SU-DHL-6 (cell line): ENCODE data around the gene RUNX1.

Experiments used
- H2AFZ ChIP-seq: fragments of 200-600 bp; sonication (generic); 2 replicates; pipeline ENCODE4 v1.6.1; 2014; ENCODE audit warnings: low read depth, mild to moderate bottlenecking, moderate library complexity, mixed read lengths, antibody characterized with exemption, low read length; ENCODE audit not compliant: severe bottlenecking
- H3F3A ChIP-seq: fragments of 200-600 bp; shearing (Covaris generic); 2 replicates; pipeline ENCODE4 v1.6.0; 2016; ENCODE audit warnings: antibody characterized with exemption, mild to moderate bottlenecking; ENCODE audit not compliant: insufficient read depth
- H3K27ac ChIP-seq: fragments of 200-600 bp; sonication (generic); 2 replicates; pipeline ENCODE4 v1.5.1; 2016; ENCODE audit warnings: low read depth, mild to moderate bottlenecking, low read length, moderate library complexity, mixed read lengths
- H3K27me3 ChIP-seq: fragments of 200-600 bp; sonication (generic), shearing (Covaris generic); 2 replicates; pipeline ENCODE4 v1.6.0; 2014; ENCODE audit warnings: mild to moderate bottlenecking, low read length
- H3K36me3 ChIP-seq: fragments of 200-600 bp; sonication (generic); 2 replicates; pipeline ENCODE4 v1.6.1; 2014; ENCODE audit warnings: mild to moderate bottlenecking, low read length, mixed read lengths
- H3K4me2 ChIP-seq: fragments of 300-600, 200-600 bp; shearing (Covaris generic), sonication (generic); 2 replicates; pipeline ENCODE4 v1.6.0; 2014; ENCODE audit warnings: low read length, low read depth, mild to moderate bottlenecking; ENCODE audit not compliant: poor library complexity, severe bottlenecking
- H3K4me3 ChIP-seq: fragments of 200-600 bp; sonication (generic); 2 replicates; pipeline ENCODE4 v1.5.1; 2014; ENCODE audit warnings: antibody characterized with exemption, low read length, mild to moderate bottlenecking, mixed read lengths; ENCODE audit not compliant: insufficient read depth, poor library complexity, severe bottlenecking
- H3K79me2 ChIP-seq: fragments of 200-600 bp; sonication (generic); 2 replicates; pipeline ENCODE4 v1.6.1; 2014; ENCODE audit warnings: mild to moderate bottlenecking, low read length, moderate library complexity; ENCODE audit not compliant: insufficient read depth
- H3K9ac ChIP-seq: fragments of 200-600 bp; sonication (generic); 2 replicates; pipeline ENCODE4 v1.7.0; 2014; ENCODE audit warnings: mild to moderate bottlenecking, low read length
- H3K9me2 ChIP-seq: fragments of 200-600 bp; sonication (generic); replicated peaks from 2 replicates; pipeline ENCODE4 v1.6.1; 2014; ENCODE audit warnings: low read length; ENCODE audit not compliant: insufficient read depth
- H3K9me3 ChIP-seq: fragments of 200-600 bp; sonication (generic); 2 replicates; pipeline ENCODE4 v1.6.1; 2014; ENCODE audit warnings: low read length, mixed read lengths; ENCODE audit not compliant: insufficient read depth
- H4K20me1 ChIP-seq: fragments of 200-600 bp; sonication (generic); 2 replicates; pipeline ENCODE4 v1.6.1; 2014; ENCODE audit warnings: low read depth, mild to moderate bottlenecking, antibody characterized with exemption, low read length, moderate library complexity, mixed read lengths
- CTCF ChIP-seq: fragments of 200-600 bp; sonication (generic); IDR thresholded peaks from one replicate; pipeline ENCODE4 v1.5.1; 2017; ENCODE audit warnings: antibody characterized with exemption, mild to moderate bottlenecking, low read length, moderate library complexity; ENCODE audit not compliant: insufficient read depth, poor library complexity, severe bottlenecking
- EZH2phosphoT487 ChIP-seq: fragments of 200-600 bp; sonication (generic), shearing (Covaris generic); conservative IDR thresholded peaks from 2 replicates; pipeline ENCODE4 v1.6.1; 2018; ENCODE audit warnings: mild to moderate bottlenecking, antibody characterized with exemption, low read length, moderate library complexity, mixed read lengths

Gene RUNX1

GRCh38 chr21:34906401-34906800 is 142.7 kb downstream of the RUNX1 start:
- Histone ChIP-seq H4K20me1 (peaks cover 37% of the 10 kb centered on the region), H3F3A (no peaks in the 10 kb centered on the region), H3K9me3 (no peaks in the 10 kb centered on the region), H3K36me3 (no peaks in the 10 kb centered on the region), H3K9ac (no peak overlapping the region), H3K9me2 (no peaks in the 10 kb centered on the region), H2AFZ (no peak overlapping the region), H3K27ac (no peak overlapping the region), H3K27me3 (no peaks in the 10 kb centered on the region), H3K4me3 (no peak overlapping the region), H3K4me2 (no peak overlapping the region), H3K79me2 (peaks cover 28% of the 10 kb centered on the region)
- TF ChIP-seq EZH2phosphoT487 (no peak), CTCF (no peak)

GRCh38 chr21:34905218-34905537 is 143.9 kb downstream of the RUNX1 start:
- Histone ChIP-seq H3K27ac (no peak overlapping the region), H3K27me3 (no peaks in the 10 kb centered on the region), H3K36me3 (no peaks in the 10 kb centered on the region), H2AFZ (no peak overlapping the region), H3K9me2 (no peaks in the 10 kb centered on the region), H3K4me3 (no peak overlapping the region), H3K4me2 (no peak overlapping the region), H3K9ac (no peak overlapping the region), H4K20me1 (peaks cover 37% of the 10 kb centered on the region), H3K79me2 (peaks cover 33% of the 10 kb centered on the region), H3K9me3 (no peaks in the 10 kb centered on the region), H3F3A (no peaks in the 10 kb centered on the region)
- TF ChIP-seq EZH2phosphoT487 (no peak), CTCF (no peak)

GRCh38 chr21:34904526-34905217 is 144.4 kb downstream of the RUNX1 start:
- H3K27ac ChIP-seq = no peak overlapping the region
- no peak overlapping the region for H3K4me2 ChIP-seq
- H3K4me3 ChIP-seq = no peak overlapping the region
- H4K20me1 ChIP-seq = peaks cover 33% of the 10 kb centered on the region
- H3K9me3 ChIP-seq = no peaks in the 10 kb centered on the region
- H3K27me3 ChIP-seq = no peaks in the 10 kb centered on the region
- H3K9me2 ChIP-seq = no peaks in the 10 kb centered on the region
- H3K36me3 ChIP-seq = no peaks in the 10 kb centered on the region
- H3K9ac ChIP-seq = no peak overlapping the region
- TF ChIP-seq EZH2phosphoT487 = no peak
- no peak for TF ChIP-seq CTCF
- peaks cover 38% of the 10 kb centered on the region for H3K79me2 ChIP-seq
- H2AFZ ChIP-seq = no peak overlapping the region
- H3F3A ChIP-seq = no peaks in the 10 kb centered on the region
